SK-N-MC (cell line): ENCODE data around the gene MIPOL1.
"Not testable (repeated sequence)": the region's sequence is repeated elsewhere in the genome, so short reads cannot be mapped to it uniquely, and the experiment has no call there.

ENCODE experiments used
- EZH2 ChIP-seq: fragments of 200-600 bp; sonication (generic); IDR thresholded peaks from one replicate; pipeline ENCODE4 v1.6.1; 2017; ENCODE audit warnings: antibody characterized with exemption
- FOXP2 ChIP-seq: optimal IDR thresholded peaks from 2 replicates; pipeline ENCODE3; 2011; ENCODE audit warnings: mild to moderate bottlenecking, moderate library complexity; ENCODE audit not compliant: insufficient read depth; ENCODE audit errors: extremely low read length, control extremely low read depth
- POLR2AphosphoS5 ChIP-seq: IDR thresholded peaks from 2 replicates; pipeline ENCODE4 v1.6.1; 2012; ENCODE audit warnings: mild to moderate bottlenecking, low read depth, low read length, borderline replicate concordance

GRCh38 chr14:37462426-37462825 is 264.7 kb downstream of the MIPOL1 start:
- TF ChIP-seq EZH2, POLR2AphosphoS5, FOXP2: not testable (repeated sequence)
